ENCODE measurements around the gene TBX20. TPM values are rescaled to one million over a fixed set of nuclear protein-coding genes. Genes with fewer than 3 reads are reported as not detected.
"Not testable (repeated sequence)": the region's sequence is repeated elsewhere in the genome, so short reads cannot be mapped to it uniquely, and the experiment has no call there.

Gene TBX20
- total RNA-seq, 1 experiment from 2014 or later = not detected

GRCh38 chr7:35220176-35220575, 33.7 kb downstream of the TBX20 start:
- not testable (repeated sequence) for H4K20me1 ChIP-seq (ENCODE audit: insufficient read depth, low read depth, low read length); H3K4me3 ChIP-seq (ENCODE audit: low read length); H2AFZ ChIP-seq (ENCODE audit: low read length); DNase-seq; H3K9ac ChIP-seq (ENCODE audit: low read length); H3K4me2 ChIP-seq (ENCODE audit: low read depth, low read length, poor library complexity, severe bottlenecking); H3K27ac ChIP-seq (ENCODE audit: low read length); H3K9me2 ChIP-seq (replicated peaks; ENCODE audit: insufficient read depth, low read length); H3K36me3 ChIP-seq (ENCODE audit: insufficient read depth, low read length); H3K9me3 ChIP-seq (ENCODE audit: low read length); H3K4me1 ChIP-seq (ENCODE audit: low read length); H3K27me3 ChIP-seq (ENCODE audit: low read length); H3K79me2 ChIP-seq (ENCODE audit: low read length)

DNA sequence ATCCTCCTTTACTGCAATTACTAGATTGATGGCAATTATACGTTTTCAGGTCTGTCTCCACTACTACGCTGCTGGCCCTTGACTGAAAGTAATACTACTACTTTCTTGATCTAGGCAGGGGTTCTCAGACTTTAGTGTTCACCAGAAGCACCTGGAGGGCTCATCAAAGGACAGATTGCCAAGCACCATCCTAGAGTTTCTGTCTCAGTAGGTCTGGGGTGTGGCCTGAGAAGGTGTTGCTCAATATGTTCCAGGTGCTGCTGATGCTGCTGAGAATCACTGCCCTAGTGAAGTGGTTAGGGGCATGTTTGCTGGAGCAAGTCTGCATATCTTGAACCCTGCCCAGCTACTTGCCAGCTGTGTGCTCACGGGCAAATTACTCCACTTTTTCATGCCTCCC, 37.9 kb downstream of the TBX20 start:
- H3K9ac ChIP-seq (ENCODE audit: low read length); H4K20me1 ChIP-seq (ENCODE audit: insufficient read depth, low read depth, low read length); H3K9me3 ChIP-seq (ENCODE audit: low read length); H3K4me2 ChIP-seq (ENCODE audit: low read depth, low read length, poor library complexity, severe bottlenecking); H2AFZ ChIP-seq (ENCODE audit: low read length); H3K4me1 ChIP-seq (ENCODE audit: low read length); DNase-seq; H3K27ac ChIP-seq (ENCODE audit: low read length); H3K79me2 ChIP-seq (ENCODE audit: low read length); H3K9me2 ChIP-seq (replicated peaks; ENCODE audit: insufficient read depth, low read length); H3K27me3 ChIP-seq (ENCODE audit: low read length); H3K4me3 ChIP-seq (ENCODE audit: low read length); H3K36me3 ChIP-seq (ENCODE audit: insufficient read depth, low read length): not testable (repeated sequence)

GRCh38 chr7:35215063-35215462, 38.8 kb downstream of the TBX20 start:
- H3K79me2 ChIP-seq (ENCODE audit: low read length); H3K9ac ChIP-seq (ENCODE audit: low read length); H3K4me1 ChIP-seq (ENCODE audit: low read length); H3K4me2 ChIP-seq (ENCODE audit: low read depth, low read length, poor library complexity, severe bottlenecking); H2AFZ ChIP-seq (ENCODE audit: low read length); H3K9me2 ChIP-seq (replicated peaks; ENCODE audit: insufficient read depth, low read length); H3K36me3 ChIP-seq (ENCODE audit: insufficient read depth, low read length); H3K27me3 ChIP-seq (ENCODE audit: low read length); DNase-seq; H3K27ac ChIP-seq (ENCODE audit: low read length); H3K4me3 ChIP-seq (ENCODE audit: low read length); H4K20me1 ChIP-seq (ENCODE audit: insufficient read depth, low read depth, low read length); H3K9me3 ChIP-seq (ENCODE audit: low read length): not testable (repeated sequence)

- H3K4me2 ChIP-seq (ENCODE audit: low read depth, low read length, poor library complexity, severe bottlenecking); H3K4me1 ChIP-seq (ENCODE audit: low read length); DNase-seq; H3K9me2 ChIP-seq (replicated peaks; ENCODE audit: insufficient read depth, low read length); H3K36me3 ChIP-seq (ENCODE audit: insufficient read depth, low read length); H3K9me3 ChIP-seq (ENCODE audit: low read length); H3K9ac ChIP-seq (ENCODE audit: low read length); H2AFZ ChIP-seq (ENCODE audit: low read length); H3K4me3 ChIP-seq (ENCODE audit: low read length); H3K27me3 ChIP-seq (ENCODE audit: low read length); H4K20me1 ChIP-seq (ENCODE audit: insufficient read depth, low read depth, low read length); H3K27ac ChIP-seq (ENCODE audit: low read length); H3K79me2 ChIP-seq (ENCODE audit: low read length): not testable (repeated sequence)
Measured at GRCh38 chr7:35206924-35207323, 47.0 kb downstream of the TBX20 start.

GRCh38 chr7:35204850-35205249, 49.0 kb downstream of the TBX20 start:
- not testable (repeated sequence) for H3K4me2 ChIP-seq (ENCODE audit: low read depth, low read length, poor library complexity, severe bottlenecking); H3K27ac ChIP-seq (ENCODE audit: low read length); H2AFZ ChIP-seq (ENCODE audit: low read length); H3K9ac ChIP-seq (ENCODE audit: low read length); DNase-seq; H3K36me3 ChIP-seq (ENCODE audit: insufficient read depth, low read length); H3K79me2 ChIP-seq (ENCODE audit: low read length); H3K9me3 ChIP-seq (ENCODE audit: low read length); H3K27me3 ChIP-seq (ENCODE audit: low read length); H3K4me1 ChIP-seq (ENCODE audit: low read length); H4K20me1 ChIP-seq (ENCODE audit: insufficient read depth, low read depth, low read length); H3K4me3 ChIP-seq (ENCODE audit: low read length); H3K9me2 ChIP-seq (replicated peaks; ENCODE audit: insufficient read depth, low read length)

- H3K4me3 ChIP-seq (ENCODE audit: low read length); H2AFZ ChIP-seq (ENCODE audit: low read length); DNase-seq; H3K27ac ChIP-seq (ENCODE audit: low read length); H3K9me2 ChIP-seq (replicated peaks; ENCODE audit: insufficient read depth, low read length); H3K9me3 ChIP-seq (ENCODE audit: low read length); H3K79me2 ChIP-seq (ENCODE audit: low read length); H3K27me3 ChIP-seq (ENCODE audit: low read length); H3K9ac ChIP-seq (ENCODE audit: low read length); H3K4me1 ChIP-seq (ENCODE audit: low read length); H3K36me3 ChIP-seq (ENCODE audit: insufficient read depth, low read length); H3K4me2 ChIP-seq (ENCODE audit: low read depth, low read length, poor library complexity, severe bottlenecking); H4K20me1 ChIP-seq (ENCODE audit: insufficient read depth, low read depth, low read length): not testable (repeated sequence)
Measured at GRCh38 chr7:35204031-35204430, 49.9 kb downstream of the TBX20 start.

DNA sequence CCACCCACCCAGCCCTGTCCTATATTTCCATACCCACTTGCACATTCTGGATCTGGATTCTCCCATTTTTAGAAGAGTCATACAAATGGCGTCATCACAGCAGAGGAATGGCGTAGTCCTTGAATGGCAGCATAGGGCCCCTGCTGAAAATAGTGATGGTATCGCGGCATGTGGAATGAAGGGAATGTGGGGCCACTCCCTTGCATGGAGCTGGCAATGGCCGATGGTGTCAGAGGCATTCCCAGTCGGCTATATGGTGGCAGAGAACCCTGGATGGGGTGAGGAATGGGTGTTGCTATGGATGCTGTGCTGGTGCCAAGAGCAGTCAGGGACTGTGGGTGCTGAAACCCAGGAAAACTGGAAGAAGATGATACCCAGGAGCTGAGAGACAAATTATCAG, 51.5 kb downstream of the TBX20 start:
- not testable (repeated sequence) for H2AFZ ChIP-seq (ENCODE audit: low read length); H3K79me2 ChIP-seq (ENCODE audit: low read length); H3K4me2 ChIP-seq (ENCODE audit: low read depth, low read length, poor library complexity, severe bottlenecking); H3K27me3 ChIP-seq (ENCODE audit: low read length); H3K36me3 ChIP-seq (ENCODE audit: insufficient read depth, low read length); H3K4me3 ChIP-seq (ENCODE audit: low read length); H3K9ac ChIP-seq (ENCODE audit: low read length); H3K9me3 ChIP-seq (ENCODE audit: low read length); DNase-seq; H3K4me1 ChIP-seq (ENCODE audit: low read length); H3K27ac ChIP-seq (ENCODE audit: low read length); H3K9me2 ChIP-seq (replicated peaks; ENCODE audit: insufficient read depth, low read length); H4K20me1 ChIP-seq (ENCODE audit: insufficient read depth, low read depth, low read length)

DNA sequence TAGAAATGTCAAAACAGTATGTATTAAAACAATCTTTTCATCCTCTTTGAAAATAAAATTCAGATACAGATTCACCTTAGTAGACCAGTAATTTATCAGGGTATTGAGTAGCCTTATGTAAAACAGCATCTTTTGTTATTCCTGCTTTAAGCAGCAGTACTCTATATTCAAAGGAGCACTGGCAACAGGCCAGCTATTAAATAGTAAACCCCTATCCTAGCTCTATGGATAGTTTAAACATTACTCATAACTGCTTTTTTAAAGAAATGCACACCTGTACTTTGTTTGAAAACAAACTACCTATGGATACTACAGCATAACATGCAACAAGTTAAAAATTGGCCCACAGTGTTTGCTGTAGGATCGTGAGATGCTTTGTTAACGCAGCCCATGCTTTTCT, 53.7 kb downstream of the TBX20 start:
- H3K36me3 ChIP-seq (ENCODE audit: insufficient read depth, low read length); H3K27me3 ChIP-seq (ENCODE audit: low read length); DNase-seq; H4K20me1 ChIP-seq (ENCODE audit: insufficient read depth, low read depth, low read length); H3K27ac ChIP-seq (ENCODE audit: low read length); H3K4me2 ChIP-seq (ENCODE audit: low read depth, low read length, poor library complexity, severe bottlenecking); H3K9me3 ChIP-seq (ENCODE audit: low read length); H3K79me2 ChIP-seq (ENCODE audit: low read length); H3K9me2 ChIP-seq (replicated peaks; ENCODE audit: insufficient read depth, low read length); H3K4me3 ChIP-seq (ENCODE audit: low read length); H3K4me1 ChIP-seq (ENCODE audit: low read length); H2AFZ ChIP-seq (ENCODE audit: low read length); H3K9ac ChIP-seq (ENCODE audit: low read length): not testable (repeated sequence)

DNA sequence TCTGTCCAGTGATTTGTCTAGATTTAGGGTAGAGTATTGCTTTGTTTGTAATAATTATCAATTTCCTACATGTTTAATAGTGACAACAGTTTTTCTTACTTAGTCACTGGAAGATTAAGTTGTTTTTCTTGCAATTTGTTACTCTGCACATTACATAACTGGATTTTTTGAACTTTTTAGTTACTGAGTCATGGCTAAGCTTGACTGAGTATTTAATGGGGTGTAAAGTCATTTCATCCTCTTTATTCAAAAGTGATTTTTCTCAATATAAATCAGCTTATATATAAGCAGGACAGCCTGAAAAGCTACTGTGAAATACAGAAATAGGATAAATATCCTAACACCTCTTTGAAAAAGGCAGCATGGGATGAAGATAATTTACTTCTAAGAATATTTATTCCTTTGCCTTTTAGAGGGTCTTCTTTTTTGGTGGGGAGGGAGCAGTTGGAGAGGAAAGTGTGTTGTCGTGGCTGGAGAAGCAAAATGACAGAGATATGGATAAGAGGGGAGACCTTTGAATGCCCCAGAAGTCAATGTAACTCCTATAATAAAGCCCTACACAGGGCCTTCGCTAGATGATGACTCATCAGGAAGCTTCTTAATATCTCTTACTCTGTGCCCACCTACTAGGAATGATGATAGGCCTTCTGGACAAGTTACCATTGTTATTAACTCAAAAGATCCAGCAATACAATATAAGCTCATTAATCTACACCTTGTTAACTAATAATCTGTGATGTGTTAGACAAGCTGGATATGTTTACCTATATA, 55.3 kb downstream of the TBX20 start:
- H3K27ac ChIP-seq (ENCODE audit: low read length); H2AFZ ChIP-seq (ENCODE audit: low read length); H3K27me3 ChIP-seq (ENCODE audit: low read length); H3K9ac ChIP-seq (ENCODE audit: low read length); H4K20me1 ChIP-seq (ENCODE audit: insufficient read depth, low read depth, low read length); H3K4me1 ChIP-seq (ENCODE audit: low read length); H3K9me2 ChIP-seq (replicated peaks; ENCODE audit: insufficient read depth, low read length); H3K4me2 ChIP-seq (ENCODE audit: low read depth, low read length, poor library complexity, severe bottlenecking); H3K36me3 ChIP-seq (ENCODE audit: insufficient read depth, low read length); H3K9me3 ChIP-seq (ENCODE audit: low read length); DNase-seq; H3K4me3 ChIP-seq (ENCODE audit: low read length); H3K79me2 ChIP-seq (ENCODE audit: low read length): not testable (repeated sequence)
